Prostate gland (tissue), 2 donors: ENCODE results near the gene TRAF3.

ENCODE experiments used
- CTCF ChIP-seq, 4 experiments: fragments of 200-600 bp in 2 of 4; fragments of 450-650 bp in 2 of 4; sonication (generic) in 2 of 4; IDR thresholded peaks; 1 replicate in 3 of 4; 2 replicates in 1 of 4; pipeline ENCODE4 v1.5.1; 2016 to 2019; ENCODE audit warnings: antibody characterized with exemption in 4 of 4, mild to moderate bottlenecking in 2 of 4, moderate library complexity in 2 of 4
- POLR2AphosphoS5 ChIP-seq: sonication (generic); formaldehyde crosslinking; IDR thresholded peaks from one replicate; pipeline ENCODE4 v1.6.1; 2017; ENCODE audit warnings: antibody characterized with exemption

DNA sequence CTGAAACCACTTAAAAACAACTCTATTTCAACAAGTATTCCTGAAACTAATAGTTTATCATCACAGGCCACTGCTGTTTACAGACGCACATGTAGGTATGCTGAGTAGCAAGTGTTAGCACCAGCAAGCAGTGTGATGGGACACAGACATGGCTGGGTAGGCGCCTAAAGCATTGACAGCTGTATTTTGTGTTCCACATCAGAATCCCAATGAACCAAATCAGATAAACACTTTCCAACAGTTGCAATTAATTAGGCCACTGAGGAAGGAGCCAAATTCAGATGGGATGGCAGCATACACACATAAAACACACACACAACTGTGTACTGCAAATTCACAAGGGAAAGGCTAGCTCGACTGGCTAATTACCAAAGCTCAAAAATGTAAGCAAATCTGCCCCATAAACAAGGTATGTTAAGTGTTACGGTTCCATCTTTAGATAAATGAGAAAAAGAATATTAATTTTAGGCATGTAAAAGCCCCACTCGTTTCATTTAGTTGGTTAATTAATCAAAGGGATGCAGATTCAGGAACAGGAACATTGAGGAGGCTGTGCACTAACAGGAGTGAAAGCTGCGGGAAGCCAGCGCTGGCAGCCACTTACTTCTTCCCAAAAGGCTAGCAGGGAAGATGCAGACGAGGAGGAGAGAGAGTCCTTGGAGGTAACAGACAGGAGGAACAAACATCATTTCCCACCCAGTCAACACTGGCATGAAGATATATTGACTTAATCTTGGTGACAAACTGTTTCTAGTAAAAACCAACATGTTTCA is 178.6 kb downstream of the TRAF3 start:
- no peak for TF ChIP-seq CTCF (IDR thresholded peaks at IDR 0.05)
- TF ChIP-seq POLR2AphosphoS5, result no peak
